SK-N-MC (cell line): ENCODE measurements around the gene KIF16B.

ENCODE experiments used
- EZH2 ChIP-seq: fragments of 200-600 bp; sonication (generic); IDR thresholded peaks from one replicate; pipeline ENCODE4 v1.6.1; 2017; ENCODE audit warnings: antibody characterized with exemption
- FOXP2 ChIP-seq: optimal IDR thresholded peaks from 2 replicates; pipeline ENCODE3; 2011; ENCODE audit warnings: mild to moderate bottlenecking, moderate library complexity; ENCODE audit not compliant: insufficient read depth; ENCODE audit errors: extremely low read length, control extremely low read depth
- POLR2AphosphoS5 ChIP-seq: IDR thresholded peaks from 2 replicates; pipeline ENCODE4 v1.6.1; 2012; ENCODE audit warnings: mild to moderate bottlenecking, low read depth, low read length, borderline replicate concordance

GRCh38 chr20:16583474-16583873 lies 10.2 kb upstream of the KIF16B start:
- no peak for TF ChIP-seq POLR2AphosphoS5
- TF ChIP-seq EZH2 = no peak
- TF ChIP-seq FOXP2 = no peak
